Activated T-helper 17 cell treated with anti-CD3 and anti-CD28 coated beads, Interleukin-2, amount 50 U/mL, for 72 hours (primary cell): ENCODE results near the gene SPSB1. TPM values are rescaled to one million over a fixed set of nuclear protein-coding genes. Genes with fewer than 3 reads are reported as not detected.

Experiments
- ATAC-seq: fragments of 150-1000 bp; cut with Tn5 transposase; replicated peaks from 2 replicates; pipeline ENCODE4 v1.10.0; 2021; ENCODE audit warnings: mild to moderate bottlenecking, moderate library complexity
- H3K27ac Mint-ChIP-seq: one replicate; pipeline ENCODE4 v1.8.0; 2022; ENCODE audit warnings: mixed read lengths
- H3K27me3 Mint-ChIP-seq: one replicate; pipeline ENCODE4 v1.8.0; 2022; ENCODE audit warnings: mixed read lengths
- H3K36me3 Mint-ChIP-seq: one replicate; pipeline ENCODE4 v1.8.0; 2022; ENCODE audit warnings: low read depth, mild to moderate bottlenecking, mixed read lengths
- H3K4me1 Mint-ChIP-seq: one replicate; pipeline ENCODE4 v1.8.0; 2022; ENCODE audit warnings: mixed read lengths
- H3K4me3 Mint-ChIP-seq: one replicate; pipeline ENCODE4 v1.8.0; 2022; ENCODE audit warnings: mild to moderate bottlenecking, mixed read lengths
- H3K9me3 Mint-ChIP-seq: one replicate; pipeline ENCODE4 v1.8.0; 2022; ENCODE audit warnings: mixed read lengths
- total RNA-seq, 2 donors: library from RNA; stranded (reverse); gene quantifications; one replicate each; pipeline ENCODE4 v1.2.3, GENCODE V29; 2022

SPSB1 gene
- total RNA-seq, 2 donors from 2014 or later, result 8.1 to 14.4 TPM

- no peak overlapping the region for H3K4me3 Mint-ChIP-seq
- H3K27me3 Mint-ChIP-seq, result no peaks in the 10 kb centered on the region
- no peak overlapping the region for H3K27ac Mint-ChIP-seq
- H3K36me3 Mint-ChIP-seq, result peaks cover 7% of the 10 kb centered on the region
- no peak for ATAC-seq
- H3K9me3 Mint-ChIP-seq, result no peaks in the 10 kb centered on the region
- H3K4me1 Mint-ChIP-seq, result peaks cover 20% of the 10 kb centered on the region
Measured at GRCh38 chr1:9311029-9311428, 18.3 kb downstream of the SPSB1 start.

GRCh38 chr1:9311479-9311878 lies 18.8 kb downstream of the SPSB1 start:
- Mint-ChIP-seq H3K27me3 (no peaks in the 10 kb centered on the region), H3K9me3 (no peaks in the 10 kb centered on the region), H3K4me1 (peaks cover 16% of the 10 kb centered on the region), H3K27ac (no peak overlapping the region), H3K36me3 (peaks cover 7% of the 10 kb centered on the region), H3K4me3 (no peak overlapping the region)
- no peak for ATAC-seq

- no peaks in the 10 kb centered on the region for H3K9me3 Mint-ChIP-seq
- ATAC-seq, result no peak
- peaks cover 13% of the 10 kb centered on the region for H3K4me1 Mint-ChIP-seq
- peaks cover 7% of the 10 kb centered on the region for H3K36me3 Mint-ChIP-seq
- H3K4me3 Mint-ChIP-seq, result no peak overlapping the region
- no peak overlapping the region for H3K27ac Mint-ChIP-seq
- no peaks in the 10 kb centered on the region for H3K27me3 Mint-ChIP-seq
Measured at GRCh38 chr1:9312168-9312720, 19.6 kb downstream of the SPSB1 start.

- Mint-ChIP-seq H3K4me3 (no peak overlapping the region), H3K27me3 (no peaks in the 10 kb centered on the region), H3K9me3 (no peaks in the 10 kb centered on the region), H3K4me1 (peaks cover 10% of the 10 kb centered on the region), H3K36me3 (peaks cover 7% of the 10 kb centered on the region), H3K27ac (peak overlapping the region; percentile 96)
- no peak for ATAC-seq
Measured at GRCh38 chr1:9313576-9313975, 20.9 kb downstream of the SPSB1 start.

GRCh38 chr1:9314111-9314510 lies 21.4 kb downstream of the SPSB1 start:
- H3K27ac Mint-ChIP-seq, result peak overlapping the region; percentile 96

GRCh38 chr1:9314711-9315379 lies 22.2 kb downstream of the SPSB1 start:
- Mint-ChIP-seq H3K4me1 (peaks cover 10% of the 10 kb centered on the region), H3K4me3 (peak overlapping the region; percentile 75)
- no peak for ATAC-seq

More at GRCh38 chr1:9314111-9314510, 21.4 kb downstream of the SPSB1 start:
- Mint-ChIP-seq H3K9me3 (no peaks in the 10 kb centered on the region), H3K4me3 (peak overlapping the region; percentile 75), H3K27me3 (no peaks in the 10 kb centered on the region), H3K36me3 (peaks cover 7% of the 10 kb centered on the region), H3K4me1 (peaks cover 10% of the 10 kb centered on the region)
- ATAC-seq, result no peak

GRCh38 chr1:9315411-9316079 lies 22.9 kb downstream of the SPSB1 start:
- no peaks in the 10 kb centered on the region for H3K27me3 Mint-ChIP-seq
- peak; percentile 85 for ATAC-seq
- H3K4me1 Mint-ChIP-seq, result peaks cover 10% of the 10 kb centered on the region
- peak overlapping the region; percentile 75 for H3K4me3 Mint-ChIP-seq
- peaks cover 7% of the 10 kb centered on the region for H3K36me3 Mint-ChIP-seq
- peak overlapping the region; percentile 96 for H3K27ac Mint-ChIP-seq
- H3K9me3 Mint-ChIP-seq, result no peaks in the 10 kb centered on the region

More at GRCh38 chr1:9314711-9315379, 22.2 kb downstream of the SPSB1 start:
- Mint-ChIP-seq H3K36me3 (peaks cover 7% of the 10 kb centered on the region), H3K9me3 (no peaks in the 10 kb centered on the region), H3K27me3 (no peaks in the 10 kb centered on the region), H3K27ac (peak overlapping the region; percentile 96)

- Mint-ChIP-seq H3K27ac (peak overlapping the region; percentile 96), H3K36me3 (peaks cover 7% of the 10 kb centered on the region), H3K27me3 (no peaks in the 10 kb centered on the region), H3K4me3 (peak overlapping the region; percentile 75), H3K9me3 (no peaks in the 10 kb centered on the region), H3K4me1 (peaks cover 10% of the 10 kb centered on the region)
- ATAC-seq, result peak; percentile 44
Measured at GRCh38 chr1:9316080-9316444, 23.4 kb downstream of the SPSB1 start.

GRCh38 chr1:9316512-9316911 lies 23.8 kb downstream of the SPSB1 start:
- no peaks in the 10 kb centered on the region for H3K27me3 Mint-ChIP-seq
- peak overlapping the region; percentile 75 for H3K4me3 Mint-ChIP-seq
- no peaks in the 10 kb centered on the region for H3K9me3 Mint-ChIP-seq
- ATAC-seq, result no peak
- peaks cover 7% of the 10 kb centered on the region for H3K36me3 Mint-ChIP-seq
- H3K27ac Mint-ChIP-seq, result peak overlapping the region; percentile 96
- peaks cover 10% of the 10 kb centered on the region for H3K4me1 Mint-ChIP-seq

GRCh38 chr1:9317072-9317471 lies 24.4 kb downstream of the SPSB1 start:
- H3K36me3 Mint-ChIP-seq, result peaks cover 7% of the 10 kb centered on the region
- no peaks in the 10 kb centered on the region for H3K27me3 Mint-ChIP-seq
- H3K27ac Mint-ChIP-seq, result peak overlapping the region; percentile 21
- H3K4me1 Mint-ChIP-seq, result peaks cover 10% of the 10 kb centered on the region
- no peaks in the 10 kb centered on the region for H3K9me3 Mint-ChIP-seq
- no peak for ATAC-seq
- H3K4me3 Mint-ChIP-seq, result peak overlapping the region; percentile 1

GRCh38 chr1:9317591-9318417 lies 25.1 kb downstream of the SPSB1 start:
- peak overlapping the region; percentile 21 for H3K27ac Mint-ChIP-seq
- H3K27me3 Mint-ChIP-seq, result no peaks in the 10 kb centered on the region
- H3K36me3 Mint-ChIP-seq, result peaks cover 7% of the 10 kb centered on the region
- H3K4me1 Mint-ChIP-seq, result peaks cover 10% of the 10 kb centered on the region
- no peak for ATAC-seq
- no peaks in the 10 kb centered on the region for H3K9me3 Mint-ChIP-seq
- H3K4me3 Mint-ChIP-seq, result no peak overlapping the region

- Mint-ChIP-seq H3K4me1 (peaks cover 10% of the 10 kb centered on the region), H3K27me3 (no peaks in the 10 kb centered on the region), H3K4me3 (no peak overlapping the region), H3K9me3 (no peaks in the 10 kb centered on the region), H3K27ac (no peak overlapping the region), H3K36me3 (peaks cover 7% of the 10 kb centered on the region)
- ATAC-seq, result no peak
Measured at GRCh38 chr1:9319208-9319788, 26.6 kb downstream of the SPSB1 start.

- Mint-ChIP-seq H3K27me3 (no peaks in the 10 kb centered on the region), H3K36me3 (peaks cover 7% of the 10 kb centered on the region), H3K4me3 (no peak overlapping the region), H3K9me3 (no peaks in the 10 kb centered on the region), H3K4me1 (peaks cover 10% of the 10 kb centered on the region), H3K27ac (no peak overlapping the region)
- ATAC-seq, result no peak
Measured at GRCh38 chr1:9319789-9320519, 27.3 kb downstream of the SPSB1 start.
